ENCODE results near the gene POLR1F.
"Not testable (repeated sequence)": the region's sequence is repeated elsewhere in the genome, so short reads cannot be mapped to it uniquely, and the experiment has no call there.

The POLR1F gene

GRCh38 chr7:19708397-19709248 lies at the start of gene POLR1F:
TSS of gene POLR1F (minus strand) at chr7:19709037. CDS start at chr7:19709016, 21 bp downstream.
- peak; percentile 90 to 93 for DNase-seq

- peak in 1 of 2 experiments; percentile 27 for DNase-seq
These were observed 45.8 kb upstream of the POLR1F start for GRCh38 chr7:19754521-19755116.

- DNase-seq, result no peak
These were observed 43.2 kb upstream of the POLR1F start for GRCh38 chr7:19752020-19752419.

GRCh38 chr7:19749658-19750057 lies 40.8 kb upstream of the POLR1F start:
- DNase-seq, result no peak

GRCh38 chr7:19747740-19748339 lies 39.0 kb upstream of the POLR1F start:
- no peak for DNase-seq

- DNase-seq, result no peak
These were observed 35.2 kb upstream of the POLR1F start for GRCh38 chr7:19744075-19744474.

- DNase-seq, result no peak
These were observed 19.9 kb upstream of the POLR1F start for GRCh38 chr7:19728716-19729115.

GRCh38 chr7:19725770-19726169 lies 16.9 kb upstream of the POLR1F start:
- no peak for DNase-seq

- DNase-seq, result no peak
These were observed 6.7 kb upstream of the POLR1F start for GRCh38 chr7:19715499-19715898.

GRCh38 chr7:19713676-19714075 lies 4.8 kb upstream of the POLR1F start:
- DNase-seq, result no peak

- no peak for DNase-seq
These were observed 377 bp upstream of the POLR1F start for GRCh38 chr7:19709249-19709578.

- no peak for DNase-seq
These were observed 1.6 kb downstream of the POLR1F start for GRCh38 chr7:19707240-19707639.

GRCh38 chr7:19705663-19706062 lies 3.2 kb downstream of the POLR1F start:
- DNase-seq, result no peak

- DNase-seq, result no peak
These were observed 7.4 kb downstream of the POLR1F start for GRCh38 chr7:19701471-19701870.

GRCh38 chr7:19700936-19701335 lies 7.9 kb downstream of the POLR1F start:
- DNase-seq, result no peak

- DNase-seq, result no peak
These were observed 10.5 kb downstream of the POLR1F start for GRCh38 chr7:19698331-19698730.

GRCh38 chr7:19696926-19697325 lies 11.9 kb downstream of the POLR1F start:
- DNase-seq, result no peak

- no peak for DNase-seq
These were observed 16.6 kb downstream of the POLR1F start for GRCh38 chr7:19692111-19692828.

- no peak for DNase-seq
These were observed 18.1 kb downstream of the POLR1F start for GRCh38 chr7:19690736-19691135.

- DNase-seq, result not testable (repeated sequence)
These were observed 19.7 kb downstream of the POLR1F start for GRCh38 chr7:19689130-19689529.

GRCh38 chr7:19681596-19681995 lies 27.2 kb downstream of the POLR1F start:
- no peak for DNase-seq

GRCh38 chr7:19677180-19677579 lies 31.7 kb downstream of the POLR1F start:
- DNase-seq, result no peak

GRCh38 chr7:19675816-19676215 lies 33.0 kb downstream of the POLR1F start:
- no peak for DNase-seq

All from NCI-H187 (cell line).